Spleen (tissue), 11 donors: ENCODE results near the gene XPC. TPM values are rescaled to one million over a fixed set of nuclear protein-coding genes. Genes with fewer than 3 reads are reported as not detected.

Experiments used
- DNase-seq: peaks from one replicate; pipeline ENCODE4 v3.0.0-alpha.2; 2020
- H3K27ac ChIP-seq, 8 donors: fragments of 200-600 bp; sonication (generic) in 7 of 8; 1 replicate in 4 of 8; 2 replicates in 4 of 8; pipeline versions ENCODE4 v1.5.0 to v1.8.0; 2016 to 2021; ENCODE audit warnings: inconsistent platforms in 4 of 8, mild to moderate bottlenecking in 4 of 8, moderate library complexity in 1 of 8
- H3K27me3 ChIP-seq, 7 donors: fragments of 200-600 bp; sonication (generic) in 6 of 7; replicated peaks in 1 of 7; 1 replicate in 4 of 7; 2 replicates in 3 of 7; pipeline versions ENCODE4 v1.5.0 to v1.8.0; 2016 to 2021; ENCODE audit warnings: inconsistent platforms in 3 of 7, mild to moderate bottlenecking in 1 of 7
- H3K36me3 ChIP-seq, 6 donors: fragments of 200-600 bp; sonication (generic) in 5 of 6; 1 replicate in 4 of 6; 2 replicates in 2 of 6; pipeline versions ENCODE4 v1.5.0 to v1.8.0; 2016 to 2021; ENCODE audit warnings: inconsistent platforms in 2 of 6
- H3K4me1 ChIP-seq, 6 donors: fragments of 200-600 bp; sonication (generic) in 5 of 6; 1 replicate in 3 of 6; 2 replicates in 3 of 6; pipeline versions ENCODE4 v1.5.0 to v1.8.0; 2016 to 2021; ENCODE audit warnings: inconsistent platforms in 3 of 6
- H3K4me3 ChIP-seq, 8 donors: fragments of 200-600 bp; sonication (generic) in 7 of 8; 1 replicate in 4 of 8; 2 replicates in 4 of 8; pipeline versions ENCODE4 v1.5.0 to v1.8.0; 2016 to 2021; ENCODE audit warnings: inconsistent platforms in 4 of 8, mild to moderate bottlenecking in 4 of 8, moderate library complexity in 2 of 8
- H3K9me3 ChIP-seq, 8 donors: fragments of 200-600 bp; sonication (generic) in 7 of 8; 1 replicate in 4 of 8; 2 replicates in 4 of 8; pipeline versions ENCODE4 v1.5.0 to v1.8.0; 2016 to 2021; ENCODE audit warnings: inconsistent platforms in 4 of 8
- CTCF ChIP-seq, 11 experiments: fragments of 200-600 bp in 7 of 11; fragments of 450-650 bp in 4 of 11; sonication (generic) in 4 of 11; IDR thresholded peaks in 8 of 11; conservative IDR thresholded peaks in 3 of 11; 1 replicate in 7 of 11; 2 replicates in 4 of 11; pipeline versions ENCODE4 v1.4.0 to v1.8.0; 2016 to 2021; ENCODE audit warnings: antibody characterized with exemption in 11 of 11, inconsistent platforms in 4 of 11, mild to moderate bottlenecking in 1 of 11
- POLR2A ChIP-seq, 3 donors: fragments of 450-650 bp; IDR thresholded peaks; one replicate each; pipeline ENCODE4 v1.5.1; 2017; ENCODE audit warnings: antibody characterized with exemption in 3 of 3, mild to moderate bottlenecking in 1 of 3
- POLR2AphosphoS5 ChIP-seq, 3 donors: sonication (generic); formaldehyde crosslinking; IDR thresholded peaks; one replicate each; pipeline ENCODE4 v1.5.1; 2017; ENCODE audit warnings: antibody characterized with exemption in 3 of 3
- WGBS, 5 donors: extraction: QIAGEN DNeasy Blood & Tissue Kit in 3 of 5; methylation state at CpG; one replicate each; pipeline versions ENCODE4 v1.1.5 to v1.1.7; 2013 to 2018; 5-methylcytosine and 5-hydroxymethylcytosine counted together
- intact Hi-C: fragments of 100-400 bp; cut with DNase I; formaldehyde crosslinking; loops from one replicate; pipeline ENCODE4 v1.15.0; 2023; ENCODE audit warnings: low total_unique reads
- polyA plus RNA-seq, 3 donors: library from polyadenylated mRNA; stranded (reverse); fragments of 200-250 nt; gene quantifications; one replicate each; pipeline ENCODE4 v1.2.1, GENCODE V29; 2013
- total RNA-seq, 7 donors: library from RNA; depleted of rRNA in 3 of 7; stranded (reverse); fragments of >200 nt in 3 of 7; fragmentation: NEBNext Ultra II Directional in 4 of 7; extraction: Animal tissue kit (Norgen Biotek cat#: 25700) in 4 of 7; gene quantifications; one replicate each; pipeline versions ENCODE4 v1.1.0 to v1.2.1, GENCODE V29; 2016 to 2021
- donor health status: healthy with polysubstance abuse.
- donor health status: DM: no; HTN: no; CAD: no; lungs with moderate emphysema.
- donor health status: DM: no; HTN: no; CAD: no.
- donor health status: Bipolar disorder and iron deficiency.
- donor health status: healthy.
- donor health status: DM: no; HTN: no; CAD: no.
- donor health status: DM: yes; HTN: yes; CAD: no.

XPC gene
- total and polyA plus RNA-seq, 10 donors, result 16.1 to 65.6 (median 47.3) TPM

GRCh38 chr3:14210843-14211594 lies 32.6 kb upstream of the XPC start:
- H3K4me1 ChIP-seq, result no peaks in the 10 kb centered on the region
- 73 to 91% (median 82%) methylated on average over 4 of the region's 4 CpGs for WGBS, 5 donors
- H3K27me3 ChIP-seq, result no peaks in the 10 kb centered on the region
- H3K36me3 ChIP-seq, result no peaks in the 10 kb centered on the region
- no peak overlapping the region for H3K4me3 ChIP-seq
- no peak for TF ChIP-seq CTCF (IDR thresholded peaks at IDR 0.05 in 8 of 11, conservative IDR thresholded peaks at IDR 0.05 in 3 of 11)
- no peak for TF ChIP-seq POLR2AphosphoS5 (IDR thresholded peaks at IDR 0.05)
- TF ChIP-seq POLR2A (IDR thresholded peaks at IDR 0.05), result no peak
- intact Hi-C loops, result no loop called here
- H3K27ac ChIP-seq, result no peak overlapping the region
- H3K9me3 ChIP-seq, result no peaks in the 10 kb centered on the region
- no peak for DNase-seq

GRCh38 chr3:14210290-14210688 lies 31.9 kb upstream of the XPC start:
- Histone ChIP-seq H3K9me3 (no peaks in the 10 kb centered on the region), H3K36me3 (no peaks in the 10 kb centered on the region), H3K27ac (no peak overlapping the region), H3K4me1 (peaks cover 0 to 3% (median 0%) of the 10 kb centered on the region in 6 donors), H3K4me3 (no peak overlapping the region), H3K27me3 (no peaks in the 10 kb centered on the region)
- no peak for DNase-seq
- intact Hi-C loops, result no loop called here
- 43 to 84% (median 77%) methylated on average over 3 of the region's 3 CpGs for WGBS, 5 donors
- TF ChIP-seq CTCF (IDR thresholded peaks at IDR 0.05 in 8 of 11, conservative IDR thresholded peaks at IDR 0.05 in 3 of 11), result no peak

GRCh38 chr3:14209581-14210289 lies 31.3 kb upstream of the XPC start:
- TF ChIP-seq CTCF (IDR thresholded peaks at IDR 0.05 in 8 of 11, conservative IDR thresholded peaks at IDR 0.05 in 3 of 11) (no peak), POLR2A (IDR thresholded peaks at IDR 0.05) (no peak), POLR2AphosphoS5 (IDR thresholded peaks at IDR 0.05) (no peak)
- H3K9me3 ChIP-seq, result no peaks in the 10 kb centered on the region
- 82 to 94% (median 89%) methylated on average over 14 of the region's 14 CpGs for WGBS, 5 donors
- H3K4me1 ChIP-seq, result peaks cover 0 to 7% (median 2%) of the 10 kb centered on the region in 6 donors
- intact Hi-C loops, result no loop called here
- H3K27me3 ChIP-seq, result no peaks in the 10 kb centered on the region
- H3K27ac ChIP-seq, result no peak overlapping the region
- no peaks in the 10 kb centered on the region for H3K36me3 ChIP-seq
- H3K4me3 ChIP-seq, result no peak overlapping the region
- DNase-seq, result no peak

GRCh38 chr3:14208977-14209394 lies 30.6 kb upstream of the XPC start:
- 68 to 83% (median 76%) methylated on average over 5 of the region's 5 CpGs for WGBS, 5 donors
- no peak overlapping the region for H3K4me3 ChIP-seq
- TF ChIP-seq CTCF (IDR thresholded peaks at IDR 0.05 in 8 of 11, conservative IDR thresholded peaks at IDR 0.05 in 3 of 11) (no peak), POLR2AphosphoS5 (IDR thresholded peaks at IDR 0.05) (no peak), POLR2A (IDR thresholded peaks at IDR 0.05) (no peak)
- no peak overlapping the region for H3K27ac ChIP-seq
- no peak for DNase-seq
- H3K4me1 ChIP-seq, result peaks cover 0 to 15% (median 5%) of the 10 kb centered on the region in 6 donors
- H3K27me3 ChIP-seq, result no peaks in the 10 kb centered on the region
- no peaks in the 10 kb centered on the region for H3K36me3 ChIP-seq
- H3K9me3 ChIP-seq, result no peaks in the 10 kb centered on the region
- intact Hi-C loops, result no loop called here
